ENCODE measurements around the gene SCAMP5. TPM values are rescaled to one million over a fixed set of nuclear protein-coding genes. Genes with fewer than 3 reads are reported as not detected.

The SCAMP5 gene
- total and polyA plus RNA-seq, 2 of the 13 experiments (the other 11 are each of a cell fraction or from before 2014, with no cell fraction given) = 34.3 to 49.0 TPM

DNA sequence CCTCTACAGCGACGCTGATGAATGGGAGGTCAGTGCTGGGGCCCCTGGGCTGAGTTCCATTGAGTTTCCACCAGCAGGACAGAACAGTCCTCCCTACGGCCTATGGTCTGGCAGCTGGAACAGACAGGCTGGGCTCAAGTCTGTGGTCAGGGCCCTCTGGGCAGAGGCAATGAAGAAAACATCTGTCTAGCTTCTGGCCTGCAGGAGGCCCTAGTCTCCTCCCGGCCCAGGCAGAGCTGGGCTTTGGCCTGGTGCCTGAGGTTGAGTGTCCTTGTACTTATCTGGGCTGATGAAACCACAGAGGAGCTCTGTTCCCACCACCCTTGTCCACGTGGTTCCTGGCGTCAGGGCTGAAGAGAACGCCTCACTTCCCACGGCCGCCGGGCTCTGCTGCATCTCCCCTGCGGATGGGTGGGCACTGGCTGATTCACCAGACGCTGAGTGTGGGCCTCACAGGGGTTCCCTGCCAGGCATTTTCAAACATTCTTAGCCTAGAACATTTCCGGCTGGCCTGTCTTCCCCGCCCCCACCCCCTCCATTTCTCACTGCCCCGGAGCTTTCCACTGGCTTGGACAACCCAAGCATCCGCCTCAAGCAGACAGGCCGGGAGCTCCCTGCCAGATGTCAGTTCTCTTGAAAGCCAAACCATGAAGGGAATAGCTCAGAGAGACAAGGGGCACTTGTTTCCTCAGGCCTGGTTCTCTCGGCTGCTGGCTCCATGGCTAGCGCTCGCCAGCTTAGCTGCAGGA is 48.3 kb downstream of the SCAMP5 start (continued):
- TF ChIP-seq ZGPAT (CRISPR knock-in tag; IDR thresholded peaks at IDR 0.05) (0 out of 2 replicates have a peak, but pooled peaks have one; percentile 28), WIZ (CRISPR knock-in tag; IDR thresholded peaks at IDR 0.05) (no peak), LBX2 (CRISPR knock-in tag; IDR thresholded peaks at IDR 0.05; ENCODE audit: borderline replicate concordance) (no peak), SIX1 (CRISPR knock-in tag; IDR thresholded peaks at IDR 0.05; ENCODE audit: borderline replicate concordance) (peak; percentile 57; the same call in 1 of the 2 replicates), ZFP36 (IDR thresholded peaks at IDR 0.05; ENCODE audit: borderline replicate concordance, low read depth, low read length, partially characterized antibody) (no peak), ZNF44 (CRISPR knock-in tag; IDR thresholded peaks at IDR 0.05) (no peak), ZNF563 (CRISPR knock-in tag; IDR thresholded peaks at IDR 0.05) (peak; percentile 64; the same call in 1 of the 2 replicates), RBFOX2 (IDR thresholded peaks at IDR 0.05; ENCODE audit: low read depth, low read length) (0 out of 2 replicates have a peak, but pooled peaks have one; percentile 54), ATF2 (CRISPR knock-in tag; IDR thresholded peaks at IDR 0.05) (peak; percentile 78), SRSF4 (IDR thresholded peaks at IDR 0.05; ENCODE audit: low read depth, low read length, poor library complexity, severe bottlenecking) (no peak), ZSCAN20 (CRISPR knock-in tag; IDR thresholded peaks at IDR 0.05; ENCODE audit: borderline replicate concordance) (no peak), REXO4 (CRISPR knock-in tag; IDR thresholded peaks at IDR 0.05; ENCODE audit: borderline replicate concordance) (no peak), ZNF740 (CRISPR knock-in tag; IDR thresholded peaks at IDR 0.05) (no peak), TAF15 (IDR thresholded peaks at IDR 0.05; ENCODE audit: low read depth, low read length, poor library complexity, severe bottlenecking) (no peak), ZNF251 (CRISPR knock-in tag; IDR thresholded peaks at IDR 0.05) (no peak), CREB1 (IDR thresholded peaks at IDR 0.05) (no peak), CREB1 (CRISPR knock-in tag; IDR thresholded peaks at IDR 0.05) (0 out of 2 replicates have a peak, but pooled peaks have one; percentile 23), ZNF121 (CRISPR knock-in tag; IDR thresholded peaks at IDR 0.05) (peak; percentile 45; the same call in 1 of the 2 replicates)
- TF ChIP-seq, protein P1, sequence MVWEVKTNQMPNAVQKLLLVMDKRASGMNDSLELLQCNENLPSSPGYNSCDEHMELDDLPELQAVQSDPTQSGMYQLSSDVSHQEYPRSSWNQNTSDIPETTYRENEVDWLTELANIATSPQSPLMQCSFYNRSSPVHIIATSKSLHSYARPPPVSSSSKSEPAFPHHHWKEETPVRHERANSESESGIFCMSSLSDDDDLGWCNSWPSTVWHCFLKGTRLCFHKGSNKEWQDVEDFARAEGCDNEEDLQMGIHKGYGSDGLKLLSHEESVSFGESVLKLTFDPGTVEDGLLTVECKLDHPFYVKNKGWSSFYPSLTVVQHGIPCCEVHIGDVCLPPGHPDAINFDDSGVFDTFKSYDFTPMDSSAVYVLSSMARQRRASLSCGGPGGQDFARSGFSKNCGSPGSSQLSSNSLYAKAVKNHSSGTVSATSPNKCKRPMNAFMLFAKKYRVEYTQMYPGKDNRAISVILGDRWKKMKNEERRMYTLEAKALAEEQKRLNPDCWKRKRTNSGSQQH (CRISPR knock-in tag; IDR thresholded peaks at IDR 0.05; ENCODE audit: low read depth) = peak; percentile 45; the same call in 1 of the 2 replicates
- TF ChIP-seq, protein P2, sequence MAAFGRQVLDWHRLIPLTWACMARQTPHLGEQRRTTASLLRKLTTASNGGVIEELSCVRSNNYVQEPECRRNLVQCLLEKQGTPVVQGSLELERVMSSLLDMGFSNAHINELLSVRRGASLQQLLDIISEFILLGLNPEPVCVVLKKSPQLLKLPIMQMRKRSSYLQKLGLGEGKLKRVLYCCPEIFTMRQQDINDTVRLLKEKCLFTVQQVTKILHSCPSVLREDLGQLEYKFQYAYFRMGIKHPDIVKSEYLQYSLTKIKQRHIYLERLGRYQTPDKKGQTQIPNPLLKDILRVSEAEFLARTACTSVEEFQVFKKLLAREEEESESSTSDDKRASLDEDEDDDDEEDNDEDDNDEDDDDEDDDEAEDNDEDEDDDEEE (CRISPR knock-in tag; IDR thresholded peaks at IDR 0.05) = no peak; the same call in 1 of the 2 replicates
- TF ChIP-seq, protein P3, sequence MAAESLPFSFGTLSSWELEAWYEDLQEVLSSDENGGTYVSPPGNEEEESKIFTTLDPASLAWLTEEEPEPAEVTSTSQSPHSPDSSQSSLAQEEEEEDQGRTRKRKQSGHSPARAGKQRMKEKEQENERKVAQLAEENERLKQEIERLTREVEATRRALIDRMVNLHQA (CRISPR knock-in tag; IDR thresholded peaks at IDR 0.05) = no peak

Measured in HepG2 (cell line).